Vagina (tissue), 2 donors: ENCODE results near the gene CCNY. TPM values are rescaled to one million over a fixed set of nuclear protein-coding genes. Genes with fewer than 3 reads are reported as not detected.

Source experiments
- DNase-seq, 2 donors: peaks; one replicate each; pipeline ENCODE4 v3.0.0-alpha.2; 2017; ENCODE audit errors: extremely low spot score in 2 of 2
- H3K27ac ChIP-seq: fragments of 200-600 bp; sonication (generic); one replicate; pipeline ENCODE4 v1.5.1; 2019
- H3K27me3 ChIP-seq: fragments of 200-600 bp; sonication (generic); one replicate; pipeline ENCODE4 v1.5.1; 2019
- H3K36me3 ChIP-seq, 2 donors: fragments of 200-600 bp; sonication (generic); one replicate each; pipeline ENCODE4 v1.5.1; 2017 to 2019
- H3K4me1 ChIP-seq: fragments of 200-600 bp; sonication (generic); one replicate; pipeline ENCODE4 v1.5.1; 2019
- H3K4me3 ChIP-seq, 2 donors: fragments of 200-600 bp; sonication (generic); 1 replicate in 1 of 2; 2 replicates in 1 of 2; pipeline ENCODE4 v1.5.1; 2016 to 2019
- H3K9me3 ChIP-seq: fragments of 200-600 bp; sonication (generic); one replicate; pipeline ENCODE4 v1.5.1; 2019
- POLR2A ChIP-seq, 2 donors: fragments of 450-650 bp; IDR thresholded peaks; one replicate each; pipeline ENCODE4 v1.6.1; 2017; ENCODE audit warnings: antibody characterized with exemption in 2 of 2, mild to moderate bottlenecking in 2 of 2, moderate library complexity in 2 of 2
- POLR2AphosphoS5 ChIP-seq, 2 donors: sonication (generic); formaldehyde crosslinking; IDR thresholded peaks; one replicate each; pipeline ENCODE4 v1.9.0; 2017; ENCODE audit warnings: antibody characterized with exemption in 2 of 2, mild to moderate bottlenecking in 2 of 2, low read depth in 1 of 2; ENCODE audit not compliant: insufficient read depth in 1 of 2
- intact Hi-C: fragments of 100-400 bp; cut with DNase I; formaldehyde crosslinking; loops from one replicate; pipeline ENCODE4 v1.15.1; 2023
- total RNA-seq: library from RNA; depleted of rRNA; stranded (reverse); fragments of >200 nt; gene quantifications from one replicate; pipeline ENCODE4 v1.2.3, GENCODE V29; 2016
- TF ChIP-seq, protein P1 (sequence below), 3 experiments: fragments of 450-650 bp in 2 of 3; fragments of 200-600 bp in 1 of 3; sonication (generic) in 1 of 3; IDR thresholded peaks; one replicate each; pipeline ENCODE4 v1.5.1; 2017 to 2019; ENCODE audit warnings: antibody characterized with exemption in 3 of 3, mild to moderate bottlenecking in 2 of 3, moderate library complexity in 2 of 3

The CCNY gene
- total RNA-seq, 1 donor from 2014 or later = 28.5 TPM

DNA sequence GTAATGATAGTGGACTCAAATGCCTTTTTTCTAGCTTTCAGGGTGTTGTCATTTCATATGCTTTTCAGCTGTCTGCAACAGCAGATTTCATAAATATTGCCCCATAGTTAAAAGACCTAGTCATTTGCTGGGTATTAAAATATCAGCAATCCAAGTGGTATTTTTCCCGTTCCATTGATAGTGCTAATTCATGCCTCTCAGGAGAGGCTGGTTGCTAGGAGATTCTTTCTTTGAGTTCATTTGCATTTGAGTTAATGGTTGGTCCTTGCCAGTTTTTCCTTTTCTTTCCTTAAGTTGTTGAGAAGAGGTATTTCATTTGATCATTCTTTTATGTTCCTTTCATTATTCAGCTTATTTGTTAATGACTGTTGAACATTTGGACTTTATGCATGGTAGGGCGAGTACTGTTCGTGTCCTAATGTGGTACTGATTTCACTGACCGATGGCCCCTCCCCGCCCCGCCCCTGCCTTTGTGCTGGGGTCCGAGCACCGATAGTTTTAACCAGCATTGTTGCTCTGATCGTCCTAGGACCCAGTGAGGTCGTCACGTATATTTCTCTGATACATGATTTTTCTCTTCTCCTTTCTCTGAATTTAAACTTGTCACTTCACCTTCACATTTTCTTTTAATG, 128.6 kb downstream of the CCNY start:
- Histone ChIP-seq H3K4me1 (peaks cover 42% of the 10 kb centered on the region), H3K27ac (no peak overlapping the region), H3K36me3 (no peaks in the 10 kb centered on the region), H3K9me3 (no peaks in the 10 kb centered on the region), H3K4me3 (no peak overlapping the region), H3K27me3 (no peaks in the 10 kb centered on the region)
- TF ChIP-seq, protein P1, sequence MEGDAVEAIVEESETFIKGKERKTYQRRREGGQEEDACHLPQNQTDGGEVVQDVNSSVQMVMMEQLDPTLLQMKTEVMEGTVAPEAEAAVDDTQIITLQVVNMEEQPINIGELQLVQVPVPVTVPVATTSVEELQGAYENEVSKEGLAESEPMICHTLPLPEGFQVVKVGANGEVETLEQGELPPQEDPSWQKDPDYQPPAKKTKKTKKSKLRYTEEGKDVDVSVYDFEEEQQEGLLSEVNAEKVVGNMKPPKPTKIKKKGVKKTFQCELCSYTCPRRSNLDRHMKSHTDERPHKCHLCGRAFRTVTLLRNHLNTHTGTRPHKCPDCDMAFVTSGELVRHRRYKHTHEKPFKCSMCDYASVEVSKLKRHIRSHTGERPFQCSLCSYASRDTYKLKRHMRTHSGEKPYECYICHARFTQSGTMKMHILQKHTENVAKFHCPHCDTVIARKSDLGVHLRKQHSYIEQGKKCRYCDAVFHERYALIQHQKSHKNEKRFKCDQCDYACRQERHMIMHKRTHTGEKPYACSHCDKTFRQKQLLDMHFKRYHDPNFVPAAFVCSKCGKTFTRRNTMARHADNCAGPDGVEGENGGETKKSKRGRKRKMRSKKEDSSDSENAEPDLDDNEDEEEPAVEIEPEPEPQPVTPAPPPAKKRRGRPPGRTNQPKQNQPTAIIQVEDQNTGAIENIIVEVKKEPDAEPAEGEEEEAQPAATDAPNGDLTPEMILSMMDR (IDR thresholded peaks at IDR 0.05) = no peak
- TF ChIP-seq POLR2A (IDR thresholded peaks at IDR 0.05) (no peak), POLR2AphosphoS5 (IDR thresholded peaks at IDR 0.05; ENCODE audit: insufficient read depth in 1 of 2, low read depth in 1 of 2) (no peak)
- intact Hi-C loops = no loop called here
- DNase-seq = no peak

DNA sequence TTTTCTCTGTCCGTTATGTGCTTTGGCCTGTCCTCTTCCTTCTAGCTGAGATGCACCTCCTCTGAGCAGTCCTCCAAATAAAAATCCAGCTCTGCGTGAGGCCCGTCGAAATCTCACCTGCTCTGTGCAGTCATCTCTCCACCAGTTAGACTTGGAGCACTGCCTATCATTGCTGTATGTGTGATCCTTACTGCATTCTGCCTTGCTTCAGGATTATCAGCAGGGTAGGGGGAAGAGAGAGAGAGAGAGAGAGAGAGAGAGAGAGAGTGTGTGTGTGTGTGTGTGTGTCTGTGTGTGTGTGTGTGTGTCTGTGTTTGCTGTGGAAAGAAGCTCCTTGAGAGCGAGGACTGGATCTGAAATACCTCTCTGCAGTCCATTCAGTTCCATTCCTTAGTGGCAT, 129.4 kb downstream of the CCNY start:
- Histone ChIP-seq H3K9me3 (no peaks in the 10 kb centered on the region), H3K27me3 (no peaks in the 10 kb centered on the region), H3K27ac (no peak overlapping the region), H3K4me1 (peaks cover 47% of the 10 kb centered on the region), H3K36me3 (no peaks in the 10 kb centered on the region), H3K4me3 (no peak overlapping the region)
- no peak for DNase-seq
- intact Hi-C loops = no loop called here
- TF ChIP-seq, protein P1 (IDR thresholded peaks at IDR 0.05) = no peak
- TF ChIP-seq POLR2A (IDR thresholded peaks at IDR 0.05) (no peak), POLR2AphosphoS5 (IDR thresholded peaks at IDR 0.05; ENCODE audit: insufficient read depth in 1 of 2, low read depth in 1 of 2) (no peak)

DNA sequence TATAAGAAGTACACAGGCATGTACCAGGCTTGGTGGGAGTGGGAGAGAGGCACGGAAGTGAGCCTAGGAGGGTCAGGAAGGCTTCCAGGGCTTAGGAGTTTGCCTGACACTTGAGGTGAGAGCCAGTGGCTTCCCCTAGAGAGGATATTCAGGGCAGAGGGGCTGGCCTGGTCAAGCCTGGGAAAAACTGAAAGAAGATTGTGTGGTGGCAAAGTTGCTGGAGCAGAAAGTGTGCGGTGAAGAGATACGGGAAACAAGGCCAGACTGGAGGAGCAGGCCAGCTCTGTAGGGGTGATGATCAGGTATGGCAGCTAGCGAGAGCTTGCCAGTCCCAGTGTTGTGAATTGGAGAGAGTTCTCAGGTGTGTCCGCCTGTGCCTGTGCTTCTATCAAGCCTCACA, 129.9 kb downstream of the CCNY start:
- Histone ChIP-seq H3K9me3 (no peaks in the 10 kb centered on the region), H3K36me3 (no peaks in the 10 kb centered on the region), H3K4me1 (peaks cover 47% of the 10 kb centered on the region), H3K27ac (no peak overlapping the region), H3K27me3 (no peaks in the 10 kb centered on the region), H3K4me3 (no peak overlapping the region)
- TF ChIP-seq, protein P1 (IDR thresholded peaks at IDR 0.05) = no peak
- TF ChIP-seq POLR2AphosphoS5 (IDR thresholded peaks at IDR 0.05; ENCODE audit: insufficient read depth in 1 of 2, low read depth in 1 of 2) = no peak
- no peak for TF ChIP-seq POLR2A (IDR thresholded peaks at IDR 0.05)
- DNase-seq = no peak
- intact Hi-C loops = no loop called here

DNA sequence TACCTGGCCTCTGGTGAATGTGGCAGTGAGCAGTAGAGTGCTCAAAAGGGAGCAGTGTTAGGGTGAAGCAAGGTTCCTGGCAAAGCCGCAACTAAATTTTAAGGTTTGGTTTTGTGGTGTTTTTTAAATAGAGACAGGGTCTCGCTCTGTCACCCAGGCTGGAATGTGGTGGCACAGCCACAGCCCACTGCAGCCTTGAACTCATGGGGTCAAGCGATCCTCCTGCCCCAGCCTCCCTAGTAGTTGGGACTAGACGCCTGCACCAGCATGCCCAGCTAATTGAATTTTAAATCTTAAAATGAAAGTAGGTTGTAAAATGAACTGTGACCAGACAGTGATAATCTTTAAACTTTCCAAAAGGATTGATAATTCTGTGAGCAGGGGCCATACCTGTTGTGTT, 130.4 kb downstream of the CCNY start:
- Histone ChIP-seq H3K9me3 (no peaks in the 10 kb centered on the region), H3K4me3 (no peak overlapping the region), H3K4me1 (peaks cover 46% of the 10 kb centered on the region), H3K27ac (no peak overlapping the region), H3K27me3 (no peaks in the 10 kb centered on the region), H3K36me3 (no peaks in the 10 kb centered on the region)
- DNase-seq = no peak
- intact Hi-C loops = no loop called here
- TF ChIP-seq, protein P1 (IDR thresholded peaks at IDR 0.05) = no peak
- no peak for TF ChIP-seq POLR2AphosphoS5 (IDR thresholded peaks at IDR 0.05; ENCODE audit: insufficient read depth in 1 of 2, low read depth in 1 of 2)
- TF ChIP-seq POLR2A (IDR thresholded peaks at IDR 0.05) = no peak

DNA sequence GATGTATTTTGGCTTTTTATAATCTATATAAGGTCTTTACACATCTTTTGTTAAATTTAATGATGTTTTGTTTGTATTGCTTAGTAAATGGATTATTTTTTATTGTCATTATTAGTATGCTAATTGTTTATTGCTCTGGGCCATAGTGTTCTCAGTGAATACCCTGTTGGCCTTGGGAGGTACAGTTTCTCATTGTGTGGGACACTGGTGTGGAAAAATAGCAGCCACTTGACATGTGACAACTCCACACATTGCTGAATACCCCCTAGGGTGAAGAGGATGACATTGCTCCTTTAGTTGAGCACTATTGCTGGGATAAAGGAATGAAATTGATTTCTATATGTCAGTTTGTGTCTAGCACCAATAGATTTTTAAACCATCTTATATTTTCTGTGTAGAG, 130.9 kb downstream of the CCNY start:
- Histone ChIP-seq H3K36me3 (no peaks in the 10 kb centered on the region), H3K27ac (no peak overlapping the region), H3K27me3 (no peaks in the 10 kb centered on the region), H3K9me3 (no peaks in the 10 kb centered on the region), H3K4me3 (no peak overlapping the region), H3K4me1 (peaks cover 41% of the 10 kb centered on the region)
- no peak for DNase-seq
- no peak for TF ChIP-seq POLR2AphosphoS5 (IDR thresholded peaks at IDR 0.05; ENCODE audit: insufficient read depth in 1 of 2, low read depth in 1 of 2)
- TF ChIP-seq POLR2A (IDR thresholded peaks at IDR 0.05) = no peak
- TF ChIP-seq, protein P1 (IDR thresholded peaks at IDR 0.05) = no peak
- intact Hi-C loops = no loop called here
